HFF-Myc (cell line): ENCODE measurements around the gene CCDC197.

Experiments used
- DNase-seq: peaks from one replicate; pipeline ENCODE4 v3.0.0-alpha.2; 2011; ENCODE audit warnings: low read depth; ENCODE audit errors: extremely low read depth
- H3K4me3 ChIP-seq: replicated peaks from 2 replicates; pipeline ENCODE4 v1.5.1; 2011; ENCODE audit warnings: low read depth, mild to moderate bottlenecking, control low read depth, low read length
- CTCF ChIP-seq: IDR thresholded peaks from 2 replicates; pipeline ENCODE4 v1.5.1; 2012; ENCODE audit warnings: mild to moderate bottlenecking, low read depth, low read length, control low read depth; ENCODE audit errors: missing control alignments

Gene CCDC197

GRCh38 chr14:93967637-93968250 lies 29.4 kb upstream of the CCDC197 start:
- no peak for DNase-seq
- TF ChIP-seq CTCF = no peak
- H3K4me3 ChIP-seq = no peak overlapping the region

GRCh38 chr14:93969082-93969828 lies 27.8 kb upstream of the CCDC197 start:
- DNase-seq = no peak
- TF ChIP-seq CTCF = no peak
- no peak overlapping the region for H3K4me3 ChIP-seq

- no peak for DNase-seq
- peak; percentile 32 for TF ChIP-seq CTCF
- no peak overlapping the region for H3K4me3 ChIP-seq
Measured at GRCh38 chr14:93970585-93970964, 26.5 kb upstream of the CCDC197 start.

- H3K4me3 ChIP-seq = no peak overlapping the region
- no peak for TF ChIP-seq CTCF
- no peak for DNase-seq
Measured at GRCh38 chr14:93970965-93971634, 26.0 kb upstream of the CCDC197 start.

GRCh38 chr14:93971635-93972027 lies 25.5 kb upstream of the CCDC197 start:
- H3K4me3 ChIP-seq = no peak overlapping the region
- DNase-seq = no peak
- no peak for TF ChIP-seq CTCF

GRCh38 chr14:93972618-93973205 lies 24.4 kb upstream of the CCDC197 start:
- no peak overlapping the region for H3K4me3 ChIP-seq
- TF ChIP-seq CTCF = no peak
- DNase-seq = no peak
